GM13977 (cell line): ENCODE results near the gene DUSP23.

Source experiments
- DNase-seq: peaks from one replicate; pipeline ENCODE4 v3.0.0; 2012; ENCODE audit warnings: low spot score
- in situ Hi-C: fragments of 300-500 bp; cut with MboI; formaldehyde crosslinking; loops from one replicate; pipeline ENCODE4 v1.12.0; 2022; ENCODE audit warnings: low sequenced_read_pairs, low pct_unique_long_range_greater_than_20kb, mixed read lengths, inconsistent platforms; ENCODE audit not compliant: unreplicated experiment
- TF ChIP-seq, protein P1 (sequence below): IDR thresholded peaks from 2 replicates; pipeline ENCODE4 v1.5.1; 2012; ENCODE audit warnings: mild to moderate bottlenecking, control low read depth; ENCODE audit not compliant: insufficient read depth; ENCODE audit errors: extremely low read depth, missing control alignments

The DUSP23 gene

GRCh38 chr1:159750621-159751020 lies 30.1 kb upstream of the DUSP23 start:
- DNase-seq, result no peak
- in situ Hi-C loops, result no loop called here
- TF ChIP-seq, protein P1, sequence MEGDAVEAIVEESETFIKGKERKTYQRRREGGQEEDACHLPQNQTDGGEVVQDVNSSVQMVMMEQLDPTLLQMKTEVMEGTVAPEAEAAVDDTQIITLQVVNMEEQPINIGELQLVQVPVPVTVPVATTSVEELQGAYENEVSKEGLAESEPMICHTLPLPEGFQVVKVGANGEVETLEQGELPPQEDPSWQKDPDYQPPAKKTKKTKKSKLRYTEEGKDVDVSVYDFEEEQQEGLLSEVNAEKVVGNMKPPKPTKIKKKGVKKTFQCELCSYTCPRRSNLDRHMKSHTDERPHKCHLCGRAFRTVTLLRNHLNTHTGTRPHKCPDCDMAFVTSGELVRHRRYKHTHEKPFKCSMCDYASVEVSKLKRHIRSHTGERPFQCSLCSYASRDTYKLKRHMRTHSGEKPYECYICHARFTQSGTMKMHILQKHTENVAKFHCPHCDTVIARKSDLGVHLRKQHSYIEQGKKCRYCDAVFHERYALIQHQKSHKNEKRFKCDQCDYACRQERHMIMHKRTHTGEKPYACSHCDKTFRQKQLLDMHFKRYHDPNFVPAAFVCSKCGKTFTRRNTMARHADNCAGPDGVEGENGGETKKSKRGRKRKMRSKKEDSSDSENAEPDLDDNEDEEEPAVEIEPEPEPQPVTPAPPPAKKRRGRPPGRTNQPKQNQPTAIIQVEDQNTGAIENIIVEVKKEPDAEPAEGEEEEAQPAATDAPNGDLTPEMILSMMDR, result no peak

- TF ChIP-seq, protein P1, result no peak
- DNase-seq, result no peak
- in situ Hi-C loops, result no loop called here
Measured at GRCh38 chr1:159751031-159751430, 29.7 kb upstream of the DUSP23 start.

DNA sequence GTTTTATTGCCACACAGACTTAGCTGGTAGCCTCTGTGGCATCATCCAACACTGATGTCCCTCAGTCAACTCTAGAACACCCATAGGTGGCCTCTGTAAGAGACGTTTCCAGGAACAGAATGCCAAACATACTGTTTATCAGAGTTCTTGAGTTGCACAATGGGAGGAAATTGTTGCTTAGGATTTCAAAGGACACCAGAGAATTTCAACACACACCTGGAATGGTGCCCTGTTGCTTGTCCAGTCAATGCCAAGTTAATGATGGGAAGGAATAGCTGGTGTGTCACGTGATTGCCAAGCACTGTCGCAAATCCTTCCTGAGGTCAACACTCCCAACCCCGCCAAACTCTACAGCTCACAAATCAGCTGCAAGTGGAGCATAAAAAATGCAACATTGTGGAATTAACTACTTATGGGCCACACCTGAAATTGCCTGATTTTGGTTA lies 28.6 kb upstream of the DUSP23 start:
- in situ Hi-C loops, result no loop called here
- no peak for DNase-seq
- TF ChIP-seq, protein P1, result no peak

DNA sequence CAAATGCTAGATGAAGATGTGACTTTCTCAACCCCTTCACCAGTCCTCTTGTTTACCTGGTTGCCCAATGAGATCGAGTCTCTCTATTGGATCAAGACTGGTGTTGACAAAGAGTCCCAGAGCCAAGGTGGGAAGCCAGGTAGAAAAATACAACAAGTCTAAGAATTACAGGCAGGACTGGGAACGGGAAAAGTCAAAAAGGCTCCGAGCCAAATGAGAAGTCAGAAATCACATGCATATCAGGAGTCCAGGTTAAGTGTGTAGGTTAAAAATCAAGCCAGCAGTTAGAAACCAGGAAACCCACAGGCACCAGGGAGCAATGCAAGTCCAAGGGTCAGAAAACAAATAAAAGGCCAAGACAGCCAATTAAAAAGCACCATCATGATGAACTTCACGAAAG lies 27.4 kb upstream of the DUSP23 start:
- in situ Hi-C loops, result no loop called here
- TF ChIP-seq, protein P1, result no peak
- no peak for DNase-seq

DNA sequence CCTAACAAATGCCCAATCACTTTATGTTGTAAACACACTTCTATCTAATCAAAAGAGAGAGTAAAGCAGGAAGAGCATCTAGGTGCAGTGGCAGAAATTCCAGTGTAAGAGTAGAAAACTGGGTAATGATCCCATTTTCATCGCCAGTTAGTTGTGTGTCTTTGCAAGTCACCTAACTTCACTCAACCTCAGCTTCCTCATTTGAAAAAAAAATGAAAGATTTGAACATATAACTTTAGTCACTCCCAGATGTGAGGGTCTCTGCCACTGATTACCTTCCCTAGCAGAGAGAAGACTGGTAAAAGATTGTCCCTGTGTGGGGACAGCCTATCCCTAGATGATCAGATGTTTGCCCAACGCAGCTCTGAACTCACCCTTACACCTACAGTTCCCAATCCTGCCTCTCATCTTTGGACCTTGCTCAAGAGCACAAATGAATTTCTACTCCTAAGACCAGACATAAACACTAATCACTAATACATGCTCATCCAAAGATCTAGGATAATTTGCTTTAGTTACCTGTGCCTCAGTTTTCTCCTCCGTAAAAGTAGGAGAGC lies 25.2 kb upstream of the DUSP23 start:
- no peak for DNase-seq
- in situ Hi-C loops, result no loop called here
- TF ChIP-seq, protein P1, result no peak

GRCh38 chr1:159756397-159756796 lies 24.4 kb upstream of the DUSP23 start:
- no peak for DNase-seq
- in situ Hi-C loops, result no loop called here
- TF ChIP-seq, protein P1, result no peak
